ENCODE measurements around the gene PLEK.

DNA sequence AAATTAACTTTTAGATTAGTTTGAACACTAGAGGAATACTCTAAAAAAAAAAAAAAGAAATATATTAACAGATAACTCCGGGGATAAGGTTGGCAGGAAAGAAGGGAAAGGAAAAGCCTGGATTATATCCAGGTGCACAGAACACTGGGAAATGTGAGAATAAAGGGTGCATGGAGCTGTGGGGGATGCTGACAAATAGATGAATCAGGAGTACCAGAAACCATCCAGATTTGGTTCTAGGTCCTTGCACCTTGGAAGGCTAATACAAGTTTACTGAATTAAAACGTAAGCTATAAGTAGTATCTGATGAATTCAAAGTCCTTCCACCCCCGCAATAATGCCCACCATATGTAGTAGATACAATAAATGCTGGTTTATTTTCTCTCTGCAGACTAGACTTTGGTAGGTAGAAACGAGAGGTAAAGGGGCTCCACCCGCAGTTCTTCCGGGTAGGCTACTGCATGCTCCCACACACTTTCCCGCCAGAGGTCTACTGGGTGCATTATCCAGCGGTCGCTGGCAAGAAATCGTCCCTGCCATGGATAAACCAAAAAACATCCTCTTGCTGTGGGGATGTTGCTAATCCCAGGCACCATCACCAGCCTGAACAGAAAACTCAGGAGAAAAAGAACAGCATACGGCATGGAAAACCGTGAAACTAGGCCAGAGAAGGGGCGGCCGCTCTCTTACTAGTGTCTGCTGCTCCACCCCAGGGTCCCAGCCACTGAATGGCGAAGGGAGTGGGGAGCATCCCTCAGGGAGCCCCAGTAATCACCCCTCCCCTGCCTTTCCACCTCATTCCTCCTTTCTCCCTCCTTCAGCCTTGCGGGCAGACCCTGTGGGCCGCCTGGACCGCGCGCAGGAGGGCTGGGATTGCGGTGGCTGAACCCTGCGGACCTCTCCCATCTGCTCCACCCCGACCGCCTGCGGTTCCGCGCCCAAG lies 46.8 kb upstream of the PLEK start:
- TF ChIP-seq, protein P1, sequence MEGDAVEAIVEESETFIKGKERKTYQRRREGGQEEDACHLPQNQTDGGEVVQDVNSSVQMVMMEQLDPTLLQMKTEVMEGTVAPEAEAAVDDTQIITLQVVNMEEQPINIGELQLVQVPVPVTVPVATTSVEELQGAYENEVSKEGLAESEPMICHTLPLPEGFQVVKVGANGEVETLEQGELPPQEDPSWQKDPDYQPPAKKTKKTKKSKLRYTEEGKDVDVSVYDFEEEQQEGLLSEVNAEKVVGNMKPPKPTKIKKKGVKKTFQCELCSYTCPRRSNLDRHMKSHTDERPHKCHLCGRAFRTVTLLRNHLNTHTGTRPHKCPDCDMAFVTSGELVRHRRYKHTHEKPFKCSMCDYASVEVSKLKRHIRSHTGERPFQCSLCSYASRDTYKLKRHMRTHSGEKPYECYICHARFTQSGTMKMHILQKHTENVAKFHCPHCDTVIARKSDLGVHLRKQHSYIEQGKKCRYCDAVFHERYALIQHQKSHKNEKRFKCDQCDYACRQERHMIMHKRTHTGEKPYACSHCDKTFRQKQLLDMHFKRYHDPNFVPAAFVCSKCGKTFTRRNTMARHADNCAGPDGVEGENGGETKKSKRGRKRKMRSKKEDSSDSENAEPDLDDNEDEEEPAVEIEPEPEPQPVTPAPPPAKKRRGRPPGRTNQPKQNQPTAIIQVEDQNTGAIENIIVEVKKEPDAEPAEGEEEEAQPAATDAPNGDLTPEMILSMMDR (IDR thresholded peaks at IDR 0.05), result no peak
- TF ChIP-seq POLR2A (IDR thresholded peaks at IDR 0.05), result no peak
